HepG2 (cell line): Measurements from ENCODE around the gene SRRM3. TPM values are rescaled to one million over a fixed set of nuclear protein-coding genes. Genes with fewer than 3 reads are reported as not detected.

Source experiments
- ATAC-seq: fragments of 200-7000 bp; cut with Tn5 transposase; 3 replicates; pipeline ENCODE4 v1.9.1; 2020; ENCODE audit warnings: mild to moderate bottlenecking, moderate library complexity
- BruUV-seq: library from RNA; stranded (reverse); fragments of 400-500 nt; replicated peaks from 2 replicates; lab custom pipeline; 2021; lab: Mats Ljungman, UMichigan
- CTCF ChIA-PET: fragments of 300-600 bp; formaldehyde crosslinking; extraction: SDS; loops from one replicate; lab custom pipeline; 2021; ENCODE audit warnings: low total read pairs, inconsistent platforms, low intra/inter-chr PET ratio; lab: Yijun Ruan, JAX
- POLR2A ChIA-PET: fragments of 350-600 bp; sonication (Branson Sonifier 250); formaldehyde crosslinking; loops from one replicate; lab custom pipeline; 2020; ENCODE audit warnings: antibody characterized with exemption, inconsistent platforms; lab: Yijun Ruan, JAX
- DNase-seq: peaks from one replicate; pipeline ENCODE4 v3.0.0-alpha.2; 2015; ENCODE audit warnings: low spot score
- FAIRE-seq: peaks from 3 replicates; lab custom pipeline; 2011; peaks lifted over from hg19 to GRCh38; lab: Jason Lieb, UNC
- H2AFZ ChIP-seq: one replicate; pipeline ENCODE4 v1.6.1; 2011; ENCODE audit warnings: low read length, inconsistent platforms
- H3K27ac ChIP-seq: fragments of 300-600 bp; 3 replicates; pipeline ENCODE4 v1.8.0; 2011; ENCODE audit warnings: mixed run types, mild to moderate bottlenecking, mixed read lengths, low read length, inconsistent platforms; ENCODE audit not compliant: insufficient read depth; ENCODE audit errors: extremely low read length
- H3K27me3 ChIP-seq, 2 experiments: fragments of 200-600 bp in 1 of 2; 2 replicates in 1 of 2; 3 replicates in 1 of 2; pipeline versions ENCODE4 v1.6.0 to v1.8.0; 2011; ENCODE audit warnings: low read length in 2 of 2, mild to moderate bottlenecking in 2 of 2, moderate library complexity in 2 of 2, inconsistent platforms in 1 of 2; ENCODE audit not compliant: insufficient read depth in 2 of 2, control insufficient read depth in 1 of 2
- H3K36me3 ChIP-seq, 2 experiments: fragments of 200-600 bp in 1 of 2; replicated peaks in 1 of 2; 2 replicates in 1 of 2; 3 replicates in 1 of 2; pipeline versions ENCODE4 v1.5.1 to v1.8.0; 2011; ENCODE audit warnings: low read length in 2 of 2, inconsistent platforms in 1 of 2; ENCODE audit not compliant: insufficient read depth in 2 of 2, control insufficient read depth in 1 of 2
- H3K4me1 ChIP-seq: 2 replicates; pipeline ENCODE4 v1.5.1; 2012; ENCODE audit warnings: low read length, inconsistent platforms; ENCODE audit not compliant: insufficient read depth
- H3K4me2 ChIP-seq: 2 replicates; pipeline ENCODE4 v1.6.0; 2011; ENCODE audit warnings: low read depth, low read length, inconsistent platforms
- H3K4me3 ChIP-seq, 3 experiments: fragments of 200-600 bp in 1 of 3; sonication (generic), shearing (Covaris generic) in 1 of 3; replicated peaks in 1 of 3; 2 replicates each; pipeline ENCODE4 v1.5.1; 2011 to 2016; ENCODE audit warnings: low read length in 3 of 3, inconsistent platforms in 2 of 3, low read depth in 2 of 3, mild to moderate bottlenecking in 2 of 3, control low read depth in 1 of 3, mixed read lengths in 1 of 3; ENCODE audit not compliant: insufficient read depth in 1 of 3
- H3K79me2 ChIP-seq: one replicate; pipeline ENCODE4 v1.6.1; 2011; ENCODE audit warnings: low read length, inconsistent platforms; ENCODE audit not compliant: insufficient read depth
- H3K9ac ChIP-seq: 2 replicates; pipeline ENCODE4 v1.6.0; 2011; ENCODE audit warnings: mild to moderate bottlenecking, low read depth, low read length, inconsistent platforms; ENCODE audit not compliant: insufficient read depth
- H3K9me3 ChIP-seq: 2 replicates; pipeline ENCODE4 v1.5.1; 2012; ENCODE audit warnings: mild to moderate bottlenecking, low read length
- H4K20me1 ChIP-seq: 2 replicates; pipeline ENCODE4 v1.6.0; 2011; ENCODE audit warnings: inconsistent platforms, mild to moderate bottlenecking, low read length, moderate library complexity; ENCODE audit not compliant: insufficient read depth
- EZH2 ChIP-seq: conservative IDR thresholded peaks from 2 replicates; pipeline ENCODE4 v1.6.1; 2012; ENCODE audit warnings: mild to moderate bottlenecking, low read depth, low read length, moderate library complexity
- HDAC1 ChIP-seq: sonication (generic); formaldehyde crosslinking; IDR thresholded peaks from 2 replicates; pipeline ENCODE4 v1.5.1; 2020; ENCODE audit warnings: mild to moderate bottlenecking, missing genetic modification reagents
- HNF4A ChIP-seq: sonication (generic); formaldehyde crosslinking; IDR thresholded peaks from 2 replicates; pipeline ENCODE4 v1.4.0; 2020; ENCODE audit warnings: missing genetic modification reagents
- MED13 ChIP-seq: sonication (generic); formaldehyde crosslinking; IDR thresholded peaks from 2 replicates; pipeline ENCODE4 v1.5.0; 2020; ENCODE audit warnings: missing genetic modification reagents
- NONO ChIP-seq, 2 experiments: fragments of 450-650 bp in 1 of 2; sonication (generic) in 1 of 2; formaldehyde crosslinking in 1 of 2; IDR thresholded peaks in 1 of 2; conservative IDR thresholded peaks in 1 of 2; 2 replicates each; pipeline versions ENCODE4 v1.6.1 to v1.8.0; 2017 to 2022; ENCODE audit warnings: mild to moderate bottlenecking in 1 of 2, missing genetic modification reagents in 1 of 2, moderate library complexity in 1 of 2
- PRPF4 ChIP-seq: fragments of 200-400 bp; formaldehyde crosslinking; IDR thresholded peaks from 2 replicates; pipeline ENCODE4 v1.6.1; 2016; ENCODE audit warnings: low read length, low read depth; ENCODE audit not compliant: poor library complexity, severe bottlenecking
- REL ChIP-seq: sonication (generic); formaldehyde crosslinking; conservative IDR thresholded peaks from 2 replicates; pipeline ENCODE4 v1.8.0; 2022; ENCODE audit warnings: mild to moderate bottlenecking, missing genetic modification reagents, moderate library complexity
- ZBTB38 ChIP-seq: sonication (generic); formaldehyde crosslinking; IDR thresholded peaks from 2 replicates; pipeline ENCODE4 v1.5.1; 2020; ENCODE audit warnings: mild to moderate bottlenecking, missing genetic modification reagents
- ZMYM4 ChIP-seq: sonication (generic); formaldehyde crosslinking; IDR thresholded peaks from 2 replicates; pipeline ENCODE4 v1.8.1; 2023; ENCODE audit warnings: mild to moderate bottlenecking, missing genetic modification reagents
- ZNF850 ChIP-seq: sonication (generic); formaldehyde crosslinking; conservative IDR thresholded peaks from 2 replicates; pipeline ENCODE4 v1.9.0; 2021; ENCODE audit warnings: mild to moderate bottlenecking, missing genetic modification reagents
- WGBS: methylation state at CpG from one replicate; pipeline ENCODE4 v1.1.6; 2017; ENCODE audit warnings: low lambda C conversion rate; 5-methylcytosine and 5-hydroxymethylcytosine counted together
- in situ Hi-C: cut with HindIII; loops from 2 replicates; pipeline ENCODE4 v1.10.0; 2017; ENCODE audit warnings: low pct_unique_long_range_greater_than_20kb; ENCODE audit not compliant: extremely low pct_ligation_motif_present
- intact Hi-C: fragments of 100-400 bp; cut with micrococcal nuclease; formaldehyde crosslinking; loops from one replicate; pipeline ENCODE4 v1.10.0; 2022; ENCODE audit not compliant: unreplicated experiment
- polyA plus RNA-seq, 8 experiments: library from polyadenylated mRNA; depleted of rRNA in 3 of 8; stranded (reverse) in 7 of 8; unstranded in 1 of 8; fragments of >200 nt; fragmentation: Illumina TruSeq in 4 of 8; extraction: Trizol in 4 of 8; gene quantifications; 2 replicates each; pipeline versions ENCODE4 v1.2.1 to v1.2.3, GENCODE V29; 2011 to 2016; ENCODE audit warnings: low read depth in 4 of 8, missing spikeins in 1 of 8, mixed read lengths in 1 of 8; ENCODE audit not compliant: insufficient read depth in 1 of 8
- total RNA-seq, 5 experiments: library from RNA; depleted of rRNA; stranded (reverse); fragments of >200 nt; fragmentation: Illumina TruSeq; extraction: Trizol; gene quantifications; 2 replicates each; pipeline ENCODE4 v1.2.3, GENCODE V29; 2016; ENCODE audit warnings: low read depth in 1 of 5
- TF ChIP-seq, protein P1 (sequence below): sonication (generic); formaldehyde crosslinking; IDR thresholded peaks from 2 replicates; pipeline ENCODE4 v1.9.0; 2021; ENCODE audit warnings: missing genetic modification reagents, borderline replicate concordance
- TF ChIP-seq, protein P2 (sequence below): sonication (generic); formaldehyde crosslinking; IDR thresholded peaks from 2 replicates; pipeline ENCODE4 v1.5.0; 2020; ENCODE audit warnings: mild to moderate bottlenecking, missing genetic modification reagents, borderline replicate concordance

Gene SRRM3
- total and polyA plus RNA-seq, 2 of the 13 experiments (the other 11 are each of a cell fraction or from before 2014, with no cell fraction given) = 0.13 to 0.54 TPM

DNA sequence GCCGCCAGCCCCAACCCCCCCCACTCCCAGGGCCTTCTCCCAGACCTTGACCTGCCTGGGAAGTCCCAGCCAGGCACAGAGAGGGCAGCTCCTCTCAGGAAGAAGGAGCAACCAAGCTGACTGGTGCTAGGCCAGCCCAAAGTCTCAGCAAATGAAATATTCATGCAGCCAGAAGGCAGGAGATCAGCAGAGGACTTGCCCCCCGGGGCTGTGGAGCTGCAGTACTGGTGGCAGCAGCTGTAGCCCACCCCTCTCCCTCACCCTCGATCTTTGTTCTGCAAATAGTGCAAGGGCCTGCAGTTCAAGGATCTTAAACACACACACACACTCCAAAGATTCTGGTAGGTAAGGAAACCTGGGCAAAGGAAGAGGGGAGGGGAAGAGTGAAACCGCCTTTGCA, 3.5 kb upstream of the SRRM3 start:
- Histone ChIP-seq H2AFZ (no peak overlapping the region), H3K27ac (no peak overlapping the region), H3K9me3 (no peaks in the 10 kb centered on the region), H3K27me3 (no peaks in the 10 kb centered on the region; a peak in 1 of 5 replicates), H4K20me1 (no peaks in the 10 kb centered on the region), H3K4me3 (no peak overlapping the region), H3K4me2 (peak overlapping the region; percentile 43; the same call in 1 of the 2 replicates), H3K9ac (no peak overlapping the region), H3K79me2 (no peaks in the 10 kb centered on the region), H3K4me1 (peaks cover 12% of the 10 kb centered on the region), H3K36me3 (no peaks in the 10 kb centered on the region)
- no peak for ATAC-seq
- WGBS = 1% methylated on average over 4 of the region's 4 CpGs
- no TSS peak for BruUV-seq
- ChIA-PET POLR2A (interaction anchor here (0.8 kb wide), 2 partner anchors 50 to 107 kb away, joined by 3 read pairs; no protein-coding TSS in a partner anchor), CTCF (no interaction called here)
- intact Hi-C loops = no loop called here
- in situ Hi-C loops = no loop called here
- no peak for DNase-seq
- FAIRE-seq = peak; percentile 52
- TF ChIP-seq HNF4A (peak; percentile 54), ZNF850 (CRISPR knock-in tag) (no peak), ZBTB38 (CRISPR knock-in tag) (no peak), NONO (IDR thresholded peaks at IDR 0.05) (no peak), NONO (CRISPR knock-in tag; conservative IDR thresholded peaks at IDR 0.05) (no peak), HDAC1 (CRISPR knock-in tag) (peak; percentile 36; the same call in 1 of the 2 replicates), REL (CRISPR knock-in tag) (no peak), MED13 (CRISPR knock-in tag) (no peak), EZH2 (no peak), PRPF4 (no peak), ZMYM4 (CRISPR knock-in tag) (0 out of 2 replicates have a peak, but pooled peaks have one; percentile 23)
- TF ChIP-seq, protein P1, sequence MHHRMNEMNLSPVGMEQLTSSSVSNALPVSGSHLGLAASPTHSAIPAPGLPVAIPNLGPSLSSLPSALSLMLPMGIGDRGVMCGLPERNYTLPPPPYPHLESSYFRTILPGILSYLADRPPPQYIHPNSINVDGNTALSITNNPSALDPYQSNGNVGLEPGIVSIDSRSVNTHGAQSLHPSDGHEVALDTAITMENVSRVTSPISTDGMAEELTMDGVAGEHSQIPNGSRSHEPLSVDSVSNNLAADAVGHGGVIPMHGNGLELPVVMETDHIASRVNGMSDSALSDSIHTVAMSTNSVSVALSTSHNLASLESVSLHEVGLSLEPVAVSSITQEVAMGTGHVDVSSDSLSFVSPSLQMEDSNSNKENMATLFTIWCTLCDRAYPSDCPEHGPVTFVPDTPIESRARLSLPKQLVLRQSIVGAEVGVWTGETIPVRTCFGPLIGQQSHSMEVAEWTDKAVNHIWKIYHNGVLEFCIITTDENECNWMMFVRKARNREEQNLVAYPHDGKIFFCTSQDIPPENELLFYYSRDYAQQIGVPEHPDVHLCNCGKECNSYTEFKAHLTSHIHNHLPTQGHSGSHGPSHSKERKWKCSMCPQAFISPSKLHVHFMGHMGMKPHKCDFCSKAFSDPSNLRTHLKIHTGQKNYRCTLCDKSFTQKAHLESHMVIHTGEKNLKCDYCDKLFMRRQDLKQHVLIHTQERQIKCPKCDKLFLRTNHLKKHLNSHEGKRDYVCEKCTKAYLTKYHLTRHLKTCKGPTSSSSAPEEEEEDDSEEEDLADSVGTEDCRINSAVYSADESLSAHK = no peak
- TF ChIP-seq, protein P2, sequence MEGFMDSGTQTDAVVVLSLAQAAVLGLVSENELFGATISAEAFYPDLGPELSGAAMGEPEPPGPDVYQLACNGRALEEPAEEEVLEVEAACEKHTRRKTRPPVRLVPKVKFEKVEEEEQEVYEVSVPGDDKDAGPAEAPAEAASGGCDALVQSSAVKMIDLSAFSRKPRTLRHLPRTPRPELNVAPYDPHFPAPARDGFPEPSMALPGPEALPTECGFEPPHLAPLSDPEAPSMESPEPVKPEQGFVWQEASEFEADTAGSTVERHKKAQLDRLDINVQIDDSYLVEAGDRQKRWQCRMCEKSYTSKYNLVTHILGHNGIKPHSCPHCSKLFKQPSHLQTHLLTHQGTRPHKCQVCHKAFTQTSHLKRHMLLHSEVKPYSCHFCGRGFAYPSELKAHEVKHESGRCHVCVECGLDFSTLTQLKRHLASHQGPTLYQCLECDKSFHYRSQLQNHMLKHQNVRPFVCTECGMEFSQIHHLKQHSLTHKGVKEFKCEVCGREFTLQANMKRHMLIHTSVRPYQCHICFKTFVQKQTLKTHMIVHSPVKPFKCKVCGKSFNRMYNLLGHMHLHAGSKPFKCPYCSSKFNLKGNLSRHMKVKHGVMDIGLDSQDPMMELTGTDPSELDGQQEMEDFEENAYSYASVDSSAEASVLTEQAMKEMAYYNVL (CRISPR knock-in tag) = no peak
